GM12878 (cell line): ENCODE data around the gene SLC2A9. TPM values are rescaled to one million over a fixed set of nuclear protein-coding genes. Genes with fewer than 3 reads are reported as not detected.

Experiments used
- ATAC-seq: fragments of 200-7000 bp; cut with Tn5 transposase; 3 replicates; pipeline ENCODE4 v1.9.1; 2020; ENCODE audit warnings: mild to moderate bottlenecking, moderate library complexity
- BruUV-seq: library from RNA; stranded (reverse); fragments of 400-500 nt; replicated peaks from 2 replicates; lab custom pipeline; 2021; lab: Mats Ljungman, UMichigan
- CTCF ChIA-PET: fragments of 300-600 bp; sonication (Branson Sonifier 250); formaldehyde crosslinking; extraction: SDS; loops from one replicate; lab custom pipeline; 2021; ENCODE audit warnings: inconsistent platforms; lab: Yijun Ruan, JAX
- POLR2A ChIA-PET: fragments of 350-600 bp; formaldehyde crosslinking; extraction: SDS; loops from one replicate; lab custom pipeline; 2021; ENCODE audit warnings: inconsistent platforms; lab: Charles Lee
- RAD21 ChIA-PET: fragments of 300-600 bp; sonication (Branson Sonifier 250); formaldehyde crosslinking; loops from one replicate; lab custom pipeline; 2023; ENCODE audit warnings: antibody characterized with exemption; ENCODE audit not compliant: unreplicated experiment; lab: Charles Lee
- SMC1A ChIA-PET: fragments of 300-600 bp; sonication (Branson Sonifier 250); formaldehyde crosslinking; loops from one replicate; lab custom pipeline; 2023; ENCODE audit not compliant: unreplicated experiment, uncharacterized antibody; lab: Charles Lee
- DNase-seq: peaks from one replicate; pipeline ENCODE4 v3.0.0-alpha.2; 2011; ENCODE audit warnings: low read depth, low spot score
- FAIRE-seq: peaks from 3 replicates; lab custom pipeline; 2011; peaks lifted over from hg19 to GRCh38; lab: Jason Lieb, UNC
- H2AFZ ChIP-seq: 2 replicates; pipeline ENCODE4 v1.6.0; 2011; ENCODE audit warnings: low read depth, low read length, control low read depth; ENCODE audit not compliant: control insufficient read depth
- H3K27ac ChIP-seq: 2 replicates; pipeline ENCODE4 v1.5.1; 2011; ENCODE audit warnings: control low read depth; ENCODE audit not compliant: control insufficient read depth, insufficient read depth
- H3K27me3 ChIP-seq, 2 experiments: replicated peaks in 1 of 2; 2 replicates each; pipeline versions ENCODE4 v1.6.0 to v1.6.1; 2011; ENCODE audit warnings: low read length in 1 of 2; ENCODE audit not compliant: control insufficient read depth in 2 of 2, insufficient read depth in 2 of 2
- H3K36me3 ChIP-seq, 2 experiments: 2 replicates each; pipeline ENCODE4 v1.5.1; 2011; ENCODE audit warnings: low read length in 1 of 2; ENCODE audit not compliant: control insufficient read depth in 2 of 2, insufficient read depth in 2 of 2
- H3K4me1 ChIP-seq: 2 replicates; pipeline ENCODE4 v1.6.1; 2011; ENCODE audit warnings: mild to moderate bottlenecking, low read length, moderate library complexity, mixed read lengths; ENCODE audit not compliant: control insufficient read depth, insufficient read depth
- H3K4me2 ChIP-seq: 2 replicates; pipeline ENCODE4 v1.6.0; 2011; ENCODE audit warnings: control low read depth; ENCODE audit not compliant: control insufficient read depth, insufficient read depth
- H3K4me3 ChIP-seq: fragments of 200-600 bp; sonication (generic); 2 replicates; pipeline ENCODE4 v1.5.1; 2016
- H3K79me2 ChIP-seq: 2 replicates; pipeline ENCODE4 v1.6.0; 2011; ENCODE audit warnings: low read length; ENCODE audit not compliant: control insufficient read depth, insufficient read depth
- H3K9ac ChIP-seq: 2 replicates; pipeline ENCODE4 v1.8.0; 2011; ENCODE audit warnings: low read length, control low read depth, mixed read lengths; ENCODE audit not compliant: control insufficient read depth, insufficient read depth
- H3K9me3 ChIP-seq: replicated peaks from 3 replicates; pipeline ENCODE4 v1.5.1; 2011; ENCODE audit warnings: mild to moderate bottlenecking, low read length; ENCODE audit not compliant: control insufficient read depth, insufficient read depth
- H4K20me1 ChIP-seq: 2 replicates; pipeline ENCODE4 v1.6.0; 2011; ENCODE audit not compliant: control insufficient read depth, insufficient read depth
- CEBPB ChIP-seq, 2 experiments: fragments of 150-350 bp in 1 of 2; IDR thresholded peaks; 2 replicates each; pipeline ENCODE4 v1.6.1; 2012 to 2014; ENCODE audit warnings: low read depth in 2 of 2, low read length in 2 of 2, borderline replicate concordance in 1 of 2, inconsistent platforms in 1 of 2
- FOXK2 ChIP-seq: fragments of 450-650 bp; IDR thresholded peaks from 2 replicates; pipeline ENCODE4 v1.6.1; 2017; ENCODE audit warnings: mild to moderate bottlenecking, moderate library complexity
- IKZF1 ChIP-seq: fragments of 450-650 bp; conservative IDR thresholded peaks from 2 replicates; pipeline ENCODE4 v1.6.1; 2017; ENCODE audit warnings: antibody characterized with exemption, mild to moderate bottlenecking
- NFIC ChIP-seq: IDR thresholded peaks from 2 replicates; pipeline ENCODE4 v1.6.1; 2012; ENCODE audit warnings: low read depth, mild to moderate bottlenecking, inconsistent platforms, low read length, moderate library complexity
- NR2C1 ChIP-seq: fragments of 450-650 bp; IDR thresholded peaks from 2 replicates; pipeline ENCODE4 v1.6.1; 2017; ENCODE audit warnings: antibody characterized with exemption, mild to moderate bottlenecking, moderate library complexity
- NR2F1 ChIP-seq: fragments of 450-650 bp; conservative IDR thresholded peaks from 2 replicates; pipeline ENCODE4 v1.6.1; 2017; ENCODE audit warnings: mild to moderate bottlenecking
- POLR2A ChIP-seq: IDR thresholded peaks from 2 replicates; pipeline ENCODE4 v1.6.1; 2011; ENCODE audit warnings: low read depth, mild to moderate bottlenecking, low read length
- RAD51 ChIP-seq: fragments of 450-650 bp; IDR thresholded peaks from 2 replicates; pipeline ENCODE4 v1.6.1; 2016; ENCODE audit warnings: moderate library complexity, mild to moderate bottlenecking, inconsistent platforms
- SMAD1 ChIP-seq: fragments of 450-650 bp; IDR thresholded peaks from 2 replicates; pipeline ENCODE4 v1.6.1; 2018; ENCODE audit warnings: mild to moderate bottlenecking, low read depth; ENCODE audit not compliant: partially characterized antibody
- SMAD5 ChIP-seq: IDR thresholded peaks from 2 replicates; pipeline ENCODE4 v1.6.1; 2016; ENCODE audit warnings: antibody characterized with exemption, low read depth
- SMC3 ChIP-seq: IDR thresholded peaks from 2 replicates; pipeline ENCODE4 v1.6.1; 2011; ENCODE audit warnings: low read length, improper control_type of control experiment, borderline replicate concordance
- SP1 ChIP-seq: IDR thresholded peaks from one replicate; pipeline ENCODE4 v1.6.1; 2011; ENCODE audit warnings: low read depth, low read length
- TBL1XR1 ChIP-seq: IDR thresholded peaks from 2 replicates; pipeline ENCODE4 v1.6.1; 2012; ENCODE audit warnings: low read depth, low read length, improper control_type of control experiment
- YBX1 ChIP-seq: fragments of 450-650 bp; IDR thresholded peaks from 2 replicates; pipeline ENCODE4 v1.6.1; 2016; ENCODE audit warnings: antibody characterized with exemption
- ZNF622 ChIP-seq: fragments of 450-650 bp; IDR thresholded peaks from 2 replicates; pipeline ENCODE4 v1.6.1; 2017; ENCODE audit warnings: mild to moderate bottlenecking, inconsistent platforms
- ZZZ3 ChIP-seq: IDR thresholded peaks from 2 replicates; pipeline ENCODE4 v1.6.1; 2011; ENCODE audit warnings: low read depth; ENCODE audit not compliant: control insufficient read depth, insufficient read length
- WGBS: methylation state at CpG from one replicate; pipeline ENCODE4 v1.1.6; 2016; ENCODE audit warnings: low lambda C conversion rate; ENCODE audit not compliant: insufficient replicate concordance, insufficient coverage; ENCODE audit errors: missing lambda C conversion rate; 5-methylcytosine and 5-hydroxymethylcytosine counted together
- in situ Hi-C: fragments of 300-500 bp; cut with MboI; formaldehyde crosslinking; loops from 9 replicates; pipeline ENCODE4 v1.14.3; 2018; ENCODE audit warnings: mixed read lengths
- intact Hi-C: fragments of 100-400 bp; cut with micrococcal nuclease; formaldehyde crosslinking; loops from one replicate; pipeline ENCODE4 v1.14.2; 2022; ENCODE audit not compliant: unreplicated experiment
- polyA plus RNA-seq, 11 experiments: library from polyadenylated mRNA; depleted of rRNA in 4 of 11; unstranded in 6 of 11; stranded (reverse) in 5 of 11; fragments of >200 nt; fragmentation: Nextera tagmentation in 4 of 11; fragmentation: Illumina TruSeq in 1 of 11; extraction: Ambion mirVana in 4 of 11; extraction: Trizol in 1 of 11; gene quantifications; 1 replicate in 1 of 11; 2 replicates in 10 of 11; pipeline versions ENCODE4 v1.2.1 to v1.2.3, GENCODE V29; 2011 to 2016; ENCODE audit warnings: inconsistent platforms in 2 of 11, missing spikeins in 2 of 11, low read depth in 1 of 11
- total RNA-seq, 4 experiments: library from RNA; depleted of rRNA in 3 of 4; stranded (reverse); fragments of >200 nt in 3 of 4; fragmentation: Illumina TruSeq in 1 of 4; extraction: Trizol in 1 of 4; gene quantifications; 2 replicates each; pipeline versions ENCODE4 v1.2.1 to v1.2.3, GENCODE V29; 2013 to 2021
- TF ChIP-seq, protein P1 (sequence below): fragments of 450-650 bp; IDR thresholded peaks from 2 replicates; pipeline ENCODE4 v1.6.1; 2016; ENCODE audit warnings: mild to moderate bottlenecking, moderate library complexity, borderline replicate concordance

SLC2A9 gene
- total and polyA plus RNA-seq, 10 of the 15 experiments (the other 5 are each of a cell fraction or from before 2014, with no cell fraction given): 0.28 to 2.8 (median 1.2) TPM

DNA sequence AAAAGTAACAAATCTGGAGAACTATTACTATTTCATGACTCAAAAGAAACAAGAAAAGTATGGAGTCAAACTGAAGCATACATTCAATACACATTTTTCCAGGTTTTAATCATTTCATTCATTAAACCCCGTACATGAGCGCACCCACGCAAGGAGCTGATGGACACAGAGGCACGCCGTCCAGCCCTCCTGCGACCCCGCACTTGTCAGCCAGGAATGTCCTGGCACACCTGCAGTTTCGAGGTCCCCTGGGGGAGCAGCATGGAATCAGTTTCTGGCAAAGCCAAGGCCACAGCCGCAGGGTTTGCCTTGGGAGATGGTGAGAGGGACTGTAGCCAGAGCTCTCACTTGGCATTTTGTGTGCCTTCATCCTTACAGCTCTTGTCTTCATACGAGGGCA, 12.8 kb upstream of the SLC2A9 start:
- SMC1A ChIA-PET: no interaction called here
- H3K4me1 ChIP-seq: no peaks in the 10 kb centered on the region
- DNase-seq (no peak), FAIRE-seq (no peak), ATAC-seq (no peak)
- WGBS: 51% methylated on average over 10 of the region's 10 CpGs
- H3K79me2 ChIP-seq: no peaks in the 10 kb centered on the region
- POLR2A ChIA-PET: no interaction called here
- no peak overlapping the region for H3K4me3 ChIP-seq
- H2AFZ ChIP-seq: no peak overlapping the region
- RAD21 ChIA-PET: no interaction called here
- H3K36me3 ChIP-seq: no peaks in the 10 kb centered on the region
- H3K27me3 ChIP-seq: no peaks in the 10 kb centered on the region; a peak in 1 of 4 replicates
- no peak overlapping the region for H3K4me2 ChIP-seq
- no peak overlapping the region for H3K27ac ChIP-seq
- no peak overlapping the region for H3K9ac ChIP-seq
- in situ Hi-C loops (no loop called here), intact Hi-C loops (no loop called here)
- BruUV-seq: no TSS peak
- CTCF ChIA-PET: no interaction called here
- no peak for TF ChIP-seq NFIC
- TF ChIP-seq ZNF622: no peak
- TF ChIP-seq POLR2A: no peak
- TF ChIP-seq NR2C1: no peak
- no peak for TF ChIP-seq SMAD1
- no peak for TF ChIP-seq SP1
- TF ChIP-seq CEBPB (IDR thresholded peaks at IDR 0.05; ENCODE audit: borderline replicate concordance in 1 of 2, low read depth in 2 of 2, low read length in 2 of 2): no peak
- no peak for TF ChIP-seq TBL1XR1
- no peak for TF ChIP-seq SMC3
- H4K20me1 ChIP-seq: no peaks in the 10 kb centered on the region
- H3K9me3 ChIP-seq: no peaks in the 10 kb centered on the region

DNA sequence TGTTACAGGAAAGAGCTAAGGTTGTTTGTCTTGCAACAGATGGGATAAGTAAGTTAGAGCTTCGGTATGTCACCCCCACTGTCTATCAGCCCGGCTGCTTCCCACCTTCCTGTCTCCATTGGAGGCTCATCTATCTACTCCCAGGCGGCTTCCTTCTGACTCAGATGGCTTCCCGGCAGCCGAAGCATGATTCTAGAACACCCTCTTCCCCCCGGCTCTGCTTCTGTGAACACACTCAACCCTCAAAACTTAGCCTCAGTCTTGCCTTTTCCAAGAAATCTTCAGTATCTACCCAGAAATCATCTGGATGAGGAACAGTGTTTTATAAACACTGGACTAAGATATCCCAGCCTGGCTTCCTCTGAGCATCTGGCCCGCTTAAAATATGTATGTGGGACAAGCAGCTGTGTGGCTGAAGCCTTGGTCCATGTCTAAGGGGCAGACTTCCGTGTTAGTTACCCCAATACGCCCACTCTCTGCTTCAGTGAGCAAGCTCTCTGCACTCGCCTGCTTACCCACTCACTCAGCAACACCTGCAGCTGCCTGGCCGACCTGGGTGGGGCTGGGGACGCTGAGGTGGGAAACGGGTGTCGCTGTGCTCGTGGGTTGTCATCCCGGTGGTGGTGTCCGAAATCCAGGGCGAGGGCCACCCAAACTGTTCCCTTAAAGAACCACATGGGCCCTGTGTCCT, 12.0 kb upstream of the SLC2A9 start:
- intact Hi-C loops: no loop called here
- no peak for DNase-seq
- no TSS peak for BruUV-seq
- Histone ChIP-seq H3K9ac (no peak overlapping the region), H3K4me1 (no peaks in the 10 kb centered on the region), H4K20me1 (no peaks in the 10 kb centered on the region), H2AFZ (no peak overlapping the region), H3K27me3 (no peaks in the 10 kb centered on the region), H3K4me3 (no peak overlapping the region), H3K9me3 (no peaks in the 10 kb centered on the region), H3K79me2 (no peaks in the 10 kb centered on the region), H3K4me2 (no peak overlapping the region), H3K27ac (no peak overlapping the region), H3K36me3 (no peaks in the 10 kb centered on the region)
- POLR2A ChIA-PET: no interaction called here
- WGBS: 11% methylated on average over 18 of the region's 18 CpGs
- ATAC-seq: peak; percentile 55
- CTCF ChIA-PET: interaction anchor here (1.4 kb wide), 1 partner anchor 272 kb away, joined by 3 read pairs; no protein-coding TSS in a partner anchor
- RAD21 ChIA-PET: interaction anchor here (1.9 kb wide), 1 partner anchor 17 kb away, joined by 4 read pairs; no protein-coding TSS in a partner anchor
- SMC1A ChIA-PET: no interaction called here
- in situ Hi-C loops: no loop called here
- FAIRE-seq: no peak
- TF ChIP-seq SMAD5 (no peak), ZZZ3 (no peak), NR2F1 (no peak), RAD51 (no peak), FOXK2 (no peak), YBX1 (no peak), IKZF1 (no peak)
- TF ChIP-seq, protein P1, sequence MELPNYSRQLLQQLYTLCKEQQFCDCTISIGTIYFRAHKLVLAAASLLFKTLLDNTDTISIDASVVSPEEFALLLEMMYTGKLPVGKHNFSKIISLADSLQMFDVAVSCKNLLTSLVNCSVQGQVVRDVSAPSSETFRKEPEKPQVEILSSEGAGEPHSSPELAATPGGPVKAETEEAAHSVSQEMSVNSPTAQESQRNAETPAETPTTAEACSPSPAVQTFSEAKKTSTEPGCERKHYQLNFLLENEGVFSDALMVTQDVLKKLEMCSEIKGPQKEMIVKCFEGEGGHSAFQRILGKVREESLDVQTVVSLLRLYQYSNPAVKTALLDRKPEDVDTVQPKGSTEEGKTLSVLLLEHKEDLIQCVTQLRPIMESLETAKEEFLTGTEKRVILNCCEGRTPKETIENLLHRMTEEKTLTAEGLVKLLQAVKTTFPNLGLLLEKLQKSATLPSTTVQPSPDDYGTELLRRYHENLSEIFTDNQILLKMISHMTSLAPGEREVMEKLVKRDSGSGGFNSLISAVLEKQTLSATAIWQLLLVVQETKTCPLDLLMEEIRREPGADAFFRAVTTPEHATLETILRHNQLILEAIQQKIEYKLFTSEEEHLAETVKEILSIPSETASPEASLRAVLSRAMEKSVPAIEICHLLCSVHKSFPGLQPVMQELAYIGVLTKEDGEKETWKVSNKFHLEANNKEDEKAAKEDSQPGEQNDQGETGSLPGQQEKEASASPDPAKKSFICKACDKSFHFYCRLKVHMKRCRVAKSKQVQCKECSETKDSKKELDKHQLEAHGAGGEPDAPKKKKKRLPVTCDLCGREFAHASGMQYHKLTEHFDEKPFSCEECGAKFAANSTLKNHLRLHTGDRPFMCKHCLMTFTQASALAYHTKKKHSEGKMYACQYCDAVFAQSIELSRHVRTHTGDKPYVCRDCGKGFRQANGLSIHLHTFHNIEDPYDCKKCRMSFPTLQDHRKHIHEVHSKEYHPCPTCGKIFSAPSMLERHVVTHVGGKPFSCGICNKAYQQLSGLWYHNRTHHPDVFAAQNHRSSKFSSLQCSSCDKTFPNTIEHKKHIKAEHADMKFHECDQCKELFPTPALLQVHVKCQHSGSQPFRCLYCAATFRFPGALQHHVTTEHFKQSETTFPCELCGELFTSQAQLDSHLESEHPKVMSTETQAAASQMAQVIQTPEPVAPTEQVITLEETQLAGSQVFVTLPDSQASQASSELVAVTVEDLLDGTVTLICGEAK: no peak
